Measurements from ENCODE around the gene ADD1.
A peak's percentile ranks its signal among the peaks of the same experiment; 100 is the strongest.

ADD1 gene

DNA sequence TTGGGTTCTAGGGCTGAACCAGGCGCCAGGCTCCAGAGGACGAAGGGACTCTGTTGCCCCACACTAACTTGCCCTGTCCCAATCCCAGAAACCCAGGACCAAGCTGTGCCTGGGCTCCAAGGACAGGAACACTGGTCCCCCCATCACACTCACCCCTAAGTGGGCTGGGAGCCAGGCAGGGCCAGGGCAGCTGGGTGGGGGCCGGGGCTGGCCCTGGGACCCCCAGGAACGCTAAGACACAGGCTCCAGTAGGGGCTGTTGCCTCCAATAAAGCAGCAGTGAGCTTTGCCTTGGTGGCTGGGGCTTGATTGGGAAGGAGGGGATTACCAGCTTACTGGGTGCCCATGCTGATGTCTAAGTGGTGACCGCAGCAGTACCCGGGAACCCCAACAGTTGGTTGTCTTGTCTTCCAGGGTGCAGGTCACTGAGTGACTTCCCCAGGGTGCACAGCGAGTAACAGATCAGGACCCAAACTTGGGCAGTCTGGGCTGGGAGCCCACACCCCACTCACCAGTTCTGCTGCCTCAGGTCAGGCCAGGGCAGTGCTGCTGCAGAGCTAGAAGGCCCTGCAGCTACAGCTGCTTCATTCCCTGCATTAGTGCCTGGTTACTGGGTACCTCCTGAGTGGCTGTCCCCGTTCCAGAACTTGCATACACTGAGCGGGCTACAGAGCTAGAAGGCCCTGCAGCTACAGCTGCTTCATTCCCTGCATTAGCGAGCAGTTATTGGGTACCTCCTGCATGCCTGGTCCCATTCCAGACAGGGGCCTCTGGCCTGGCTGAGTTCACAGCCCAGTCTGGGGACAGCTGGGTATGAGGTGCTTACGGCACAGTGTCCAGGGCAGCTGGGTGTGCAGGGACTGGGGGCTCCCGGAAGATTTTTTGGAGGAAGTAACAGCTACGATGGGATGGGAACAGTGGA, 9.4 kb upstream of the ADD1 start:
- no peak for DNase-seq

GRCh38 chr4:2835978-2836377, 7.7 kb upstream of the ADD1 start:
- DNase-seq: no peak

DNA sequence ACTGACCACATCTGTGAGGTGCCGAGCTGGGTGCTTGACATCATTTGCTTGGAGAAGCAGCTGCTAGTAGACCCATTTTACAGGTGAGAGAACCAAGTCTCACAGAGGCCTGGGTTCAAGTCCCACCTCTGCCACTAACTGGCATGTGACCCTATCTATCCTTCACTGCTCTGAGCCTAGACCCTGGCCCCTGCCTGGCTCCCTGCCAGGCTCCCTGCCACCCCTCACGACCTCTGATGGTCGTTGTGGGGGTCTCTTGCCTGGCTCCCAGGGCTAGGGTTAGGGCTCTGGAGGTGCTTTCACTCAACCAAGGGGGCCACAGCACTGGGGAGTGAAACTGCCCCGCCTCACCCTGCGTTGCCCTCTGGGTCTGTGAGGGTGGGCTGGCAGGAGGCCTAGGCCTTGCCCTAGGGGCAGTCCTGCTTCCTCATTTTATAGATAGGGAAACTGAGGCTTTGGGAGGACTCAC, 7.2 kb upstream of the ADD1 start:
- no peak for DNase-seq

DNA sequence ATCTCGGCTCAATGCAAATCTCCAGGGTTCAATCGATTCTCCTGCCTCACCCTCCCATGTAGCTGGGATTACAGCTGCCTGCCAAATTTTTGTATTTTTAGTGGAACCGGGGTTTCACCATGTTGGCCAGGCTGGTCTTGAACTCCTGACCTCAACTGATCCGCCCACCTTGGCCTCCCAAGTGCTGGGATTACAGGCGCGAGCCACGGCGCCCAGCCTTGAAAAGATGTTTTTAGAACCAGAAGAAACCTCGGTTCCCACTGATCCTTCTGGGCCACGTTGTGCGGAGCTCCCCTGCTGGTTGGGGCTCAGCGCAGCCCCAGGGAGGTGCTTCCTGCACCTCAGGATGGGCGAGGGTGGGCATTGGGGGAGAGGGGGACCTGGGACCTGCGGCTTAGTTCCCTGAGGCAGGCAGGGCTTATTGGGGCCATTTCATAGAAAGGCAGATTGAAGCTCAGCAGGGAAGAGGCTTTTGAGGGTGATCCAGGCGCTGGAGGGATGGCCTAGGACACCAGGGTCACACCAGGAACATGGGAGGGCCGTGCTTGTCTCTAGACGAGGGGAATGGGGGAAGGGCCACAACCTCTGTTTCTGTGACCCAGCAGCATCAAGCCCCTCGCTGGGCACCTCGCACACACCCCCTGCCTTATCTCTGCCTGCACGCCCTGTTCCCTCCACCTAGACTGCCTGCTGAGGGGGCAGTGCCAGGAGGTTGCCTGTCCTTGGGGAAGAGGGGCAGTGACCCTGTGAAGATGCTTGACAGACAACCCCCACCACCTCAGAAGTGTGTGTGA, 6.3 kb upstream of the ADD1 start:
- no peak for DNase-seq

- DNase-seq: no peak
Observed at GRCh38 chr4:2837904-2838496, 5.6 kb upstream of the ADD1 start.

GRCh38 chr4:2839060-2839459, 4.6 kb upstream of the ADD1 start:
- no peak for DNase-seq

DNA sequence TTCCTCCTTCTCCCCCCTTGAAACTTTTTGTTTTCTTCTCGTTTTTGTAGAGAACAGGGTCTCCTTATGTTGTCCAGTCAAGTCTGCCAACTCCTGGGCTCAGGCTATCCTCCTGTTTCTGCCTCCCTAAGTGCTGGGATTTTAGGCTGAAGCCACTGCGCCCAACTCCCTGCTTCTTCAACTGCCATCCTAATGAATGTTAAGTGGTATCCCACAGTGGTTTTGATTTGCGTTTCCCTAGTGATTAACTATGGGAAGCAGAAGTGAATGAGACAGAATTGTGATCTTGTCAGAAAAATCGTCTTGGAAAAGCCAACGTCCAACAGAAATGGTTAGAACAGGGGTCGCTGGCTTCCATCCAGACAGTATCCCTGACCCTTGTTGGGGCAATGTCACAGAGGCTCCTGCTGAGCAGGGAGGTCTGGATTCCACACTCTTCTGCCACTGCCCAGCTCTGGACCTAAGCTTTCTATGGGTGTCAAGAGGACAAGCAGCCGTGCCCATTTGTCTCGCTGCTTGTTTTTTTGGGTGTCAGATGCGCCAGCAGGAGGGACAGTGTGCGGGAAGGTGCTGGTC, 869 bp upstream of the ADD1 start:
- peak; percentile 10 for DNase-seq

DNA sequence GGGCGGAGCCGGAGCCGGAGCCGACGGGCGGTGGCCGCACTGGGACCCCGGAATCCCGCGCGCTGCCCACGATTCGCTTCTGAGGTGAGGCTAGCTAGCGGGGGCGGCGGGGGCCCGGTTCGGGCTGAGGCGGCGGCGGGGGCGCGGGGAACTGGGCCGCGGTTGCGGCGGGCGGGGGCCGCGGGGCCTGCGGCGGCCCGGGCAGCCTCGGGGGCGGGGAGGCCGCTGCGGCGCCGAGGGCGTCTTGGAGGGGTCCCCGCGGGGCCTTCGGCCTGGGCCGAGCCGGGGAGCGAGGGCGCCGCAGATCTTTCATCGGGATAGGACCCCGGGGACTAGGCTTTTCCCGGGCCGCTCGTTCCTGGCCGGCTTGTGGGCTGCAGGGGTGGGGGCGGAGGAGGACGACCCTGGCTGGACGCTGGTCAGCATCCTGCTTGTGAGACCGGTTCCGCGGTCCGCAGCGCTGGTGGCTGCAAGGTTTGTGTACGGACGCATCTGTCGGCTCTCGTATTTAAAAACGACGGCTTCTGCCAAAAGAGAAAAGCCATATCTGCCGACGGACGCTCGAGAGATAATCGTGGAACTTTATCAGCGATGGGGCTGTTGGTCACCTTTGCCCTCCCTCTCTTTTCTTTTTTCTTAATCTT, 419 bp downstream of the ADD1 start:
- peak; percentile 72 for DNase-seq

- DNase-seq: no peak
Observed at GRCh38 chr4:2846172-2846571, 2.5 kb downstream of the ADD1 start.

GRCh38 chr4:2847302-2847871, 3.7 kb downstream of the ADD1 start:
- no peak for DNase-seq

DNA sequence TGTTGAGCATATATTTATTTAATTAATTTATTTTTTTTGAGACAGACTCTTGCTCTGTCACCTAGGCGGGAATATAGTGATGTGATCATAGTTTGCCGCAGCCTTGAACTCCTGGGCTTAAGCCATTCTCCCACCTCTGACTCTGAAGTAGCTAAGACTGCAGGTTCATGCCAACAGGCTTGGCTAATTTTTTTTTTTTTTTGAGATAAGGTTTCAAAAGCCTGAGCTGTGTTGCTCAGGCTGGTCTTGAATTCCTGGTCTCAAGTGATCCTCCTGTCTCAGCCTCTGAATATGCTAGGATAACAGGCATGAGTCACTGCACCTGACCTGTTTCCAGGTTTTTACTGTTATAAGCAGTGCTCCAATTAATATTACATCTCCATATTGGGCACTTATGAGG, 4.8 kb downstream of the ADD1 start:
- DNase-seq: no peak

DNA sequence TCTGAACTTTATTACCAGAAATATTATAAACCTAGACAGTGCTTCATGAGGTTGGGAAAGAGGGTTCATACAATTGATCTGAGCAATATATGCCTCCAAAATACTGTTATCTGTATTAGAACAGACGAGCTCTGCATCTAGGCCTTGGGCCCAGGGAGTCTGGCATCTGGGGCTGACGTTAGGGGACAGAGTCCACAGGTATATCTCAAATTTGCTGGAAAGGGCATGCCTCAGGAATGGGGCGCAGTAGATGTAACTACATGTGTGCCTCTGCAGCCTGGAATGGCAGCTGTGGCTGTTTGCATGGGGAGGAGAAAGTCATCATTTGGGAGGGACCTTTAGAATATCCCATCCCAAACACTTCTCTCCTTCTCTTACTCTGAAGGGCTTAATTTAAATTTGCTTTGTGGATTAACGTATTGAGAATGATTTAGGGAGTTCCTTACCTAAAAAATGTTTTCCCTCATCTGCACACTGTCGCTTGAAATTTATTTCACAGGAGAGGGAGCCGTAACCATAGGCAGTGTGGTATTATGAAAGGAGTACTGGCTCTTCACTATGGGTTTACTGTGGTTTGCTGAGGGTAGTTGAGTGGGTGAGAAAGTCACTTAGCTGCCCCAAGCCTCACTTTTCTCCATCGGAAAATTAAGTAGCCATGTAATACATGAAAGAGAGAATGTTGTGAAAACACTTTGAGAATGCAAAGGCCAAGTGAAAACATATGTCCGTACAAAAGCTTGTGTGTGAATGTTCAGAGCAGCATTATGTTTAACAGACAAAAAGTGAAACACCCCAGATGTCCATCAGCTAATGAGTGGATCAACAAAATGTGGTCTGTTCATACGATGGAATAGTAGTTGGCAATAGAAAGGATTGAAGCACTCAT, 5.9 kb downstream of the ADD1 start:
- no peak for DNase-seq

DNA sequence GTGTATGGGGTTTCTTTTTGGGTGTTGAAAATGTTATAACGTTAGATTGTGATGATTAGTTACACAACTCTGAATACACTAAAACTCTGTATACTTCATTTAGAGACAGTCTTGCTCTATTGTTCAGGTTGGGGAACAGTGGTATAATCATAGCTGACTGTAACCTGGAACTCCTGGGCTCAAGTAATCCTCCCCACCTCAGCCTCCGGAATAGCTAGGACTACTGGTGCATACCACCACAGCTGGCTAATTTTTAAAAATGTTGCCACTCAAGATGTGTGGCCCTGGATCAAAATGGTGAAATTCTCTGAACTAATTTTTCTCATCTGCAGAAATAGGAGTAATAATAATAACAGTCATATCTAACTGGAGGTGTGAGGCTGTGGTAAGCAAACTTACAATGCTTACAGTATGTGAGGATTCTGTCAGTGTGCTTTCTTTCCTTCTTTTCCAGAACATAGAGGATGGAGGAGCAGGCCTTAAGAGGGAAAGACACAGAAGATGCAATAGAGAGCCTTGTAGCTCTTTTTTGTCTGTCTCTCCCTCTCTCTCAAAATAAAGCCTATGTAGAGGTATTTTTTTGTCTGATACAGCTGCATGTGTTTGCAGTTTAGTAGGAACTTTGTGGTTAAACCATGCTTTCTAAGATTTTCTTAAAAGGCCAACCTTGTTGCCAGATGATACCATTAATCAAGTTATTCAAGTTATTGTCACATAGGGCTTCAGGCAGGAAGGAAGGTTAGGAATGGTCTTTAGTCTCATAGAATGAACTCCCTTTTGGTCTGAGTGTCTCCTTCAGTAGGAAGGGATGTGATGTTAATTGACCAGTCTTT, 7.5 kb downstream of the ADD1 start:
- DNase-seq: no peak

DNA sequence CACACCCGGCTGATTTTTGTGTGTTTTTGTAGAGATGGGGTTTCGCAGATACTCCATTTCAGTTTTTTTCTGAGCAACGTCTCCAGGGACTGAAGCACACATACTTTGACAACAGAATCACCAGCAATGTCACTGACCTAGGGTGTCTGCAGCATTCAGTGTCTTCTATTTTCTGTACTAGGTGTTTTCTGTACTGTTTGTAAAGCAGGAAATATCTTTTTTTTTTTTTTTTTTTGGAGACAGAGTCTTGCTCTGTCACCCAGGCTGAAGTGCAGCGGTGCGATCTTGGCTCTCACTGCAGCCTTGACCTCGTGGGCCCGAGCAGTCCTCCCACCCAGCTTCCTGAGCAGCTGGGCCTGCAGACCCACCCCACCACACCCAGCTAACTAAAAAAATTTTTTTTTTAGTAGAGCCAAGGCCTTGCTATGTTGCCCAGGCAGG, 8.9 kb downstream of the ADD1 start:
- DNase-seq: no peak

- no peak for DNase-seq
Observed at GRCh38 chr4:2855584-2855983, 11.9 kb downstream of the ADD1 start.

DNA sequence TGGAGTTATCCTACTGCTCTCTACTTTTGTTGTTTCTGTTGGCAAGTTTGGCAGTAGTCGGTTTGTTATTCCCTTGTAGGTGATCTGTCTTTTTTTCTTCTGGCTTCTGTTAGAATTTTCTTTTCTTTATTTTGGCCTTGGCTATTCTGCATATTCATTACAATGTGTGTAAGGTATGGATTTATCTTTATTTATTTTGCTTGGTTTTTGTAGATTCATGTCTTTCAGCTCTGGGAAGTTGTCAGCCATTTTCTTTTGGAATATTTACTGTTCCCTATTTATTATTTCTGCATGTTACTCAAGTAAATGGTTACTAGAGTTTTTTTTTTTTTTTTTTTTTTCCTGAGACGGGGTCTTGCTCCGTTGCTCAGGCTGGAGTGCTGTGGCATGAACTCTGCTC, 12.6 kb downstream of the ADD1 start:
- no peak for DNase-seq

- no peak for DNase-seq
Observed at GRCh38 chr4:2857349-2857927, 13.8 kb downstream of the ADD1 start.

GRCh38 chr4:2858451-2859217, 15.0 kb downstream of the ADD1 start:
- DNase-seq: no peak

- DNase-seq: no peak
Observed at GRCh38 chr4:2859514-2859913, 15.9 kb downstream of the ADD1 start.
